HG03571 (cell line): ENCODE measurements around the gene FAM83D.

Experiments
- ATAC-seq: cut with Tn5 transposase; IDR thresholded peaks from one replicate; pipeline ENCODE4 v1.9.1; 2021; ENCODE audit not compliant: unreplicated experiment

The FAM83D gene

GRCh38 chr20:38999965-39000910 is 74.0 kb downstream of the FAM83D start:
- ATAC-seq, result no peak
